CD14-positive monocyte (primary cell): Measurements from ENCODE around the gene PCDH19. TPM values are rescaled to one million over a fixed set of nuclear protein-coding genes. Genes with fewer than 3 reads are reported as not detected.

ENCODE experiments used
- DNase-seq, 3 donors: peaks; one replicate each; pipeline ENCODE4 v3.0.0-alpha.2; 2011 to 2022
- H2AFZ ChIP-seq: 2 replicates; pipeline ENCODE4 v1.6.0; 2012; ENCODE audit warnings: mild to moderate bottlenecking, low read depth, low read length, inconsistent platforms; ENCODE audit not compliant: insufficient read depth, poor library complexity, severe bottlenecking
- H3K27ac ChIP-seq, 2 donors: 1 replicate in 1 of 2; 2 replicates in 1 of 2; pipeline ENCODE4 v1.5.1; 2012 to 2013; ENCODE audit warnings: low read length in 2 of 2, control low read depth in 1 of 2, inconsistent platforms in 1 of 2, low read depth in 1 of 2, mild to moderate bottlenecking in 1 of 2
- H3K27me3 ChIP-seq, 2 donors: one replicate each; pipeline versions ENCODE4 v1.6.0 to v1.6.1; 2011 to 2013; ENCODE audit warnings: low read length in 2 of 2; ENCODE audit not compliant: control insufficient read depth in 2 of 2, insufficient read depth in 2 of 2
- H3K36me3 ChIP-seq, 2 donors: replicated peaks in 1 of 2; 1 replicate in 1 of 2; 2 replicates in 1 of 2; pipeline versions ENCODE4 v1.5.1 to v1.6.1; 2012 to 2013; ENCODE audit warnings: low read length in 2 of 2, control low read depth in 1 of 2, inconsistent platforms in 1 of 2, mild to moderate bottlenecking in 1 of 2; ENCODE audit not compliant: insufficient read depth in 2 of 2, control insufficient read depth in 1 of 2
- H3K4me1 ChIP-seq, 2 donors: 1 replicate in 1 of 2; 2 replicates in 1 of 2; pipeline versions ENCODE4 v1.5.1 to v1.6.1; 2012 to 2013; ENCODE audit warnings: low read length in 2 of 2, control low read depth in 1 of 2, inconsistent platforms in 1 of 2, mild to moderate bottlenecking in 1 of 2, moderate library complexity in 1 of 2; ENCODE audit not compliant: insufficient read depth in 2 of 2, control insufficient read depth in 1 of 2
- H3K4me2 ChIP-seq: replicated peaks from 2 replicates; pipeline ENCODE3; 2012; ENCODE audit warnings: low read length, moderate library complexity, mild to moderate bottlenecking; ENCODE audit not compliant: poor library complexity, severe bottlenecking; ENCODE audit errors: extremely low read depth
- H3K4me3 ChIP-seq, 3 experiments: fragments of 200-600 bp in 1 of 3; sonication (generic) in 1 of 3; replicated peaks in 1 of 3; 1 replicate in 2 of 3; 2 replicates in 1 of 3; pipeline ENCODE4 v1.5.1; 2011 to 2013; ENCODE audit warnings: low read length in 3 of 3, mild to moderate bottlenecking in 3 of 3, control low read depth in 2 of 3, low read depth in 2 of 3, inconsistent platforms in 1 of 3, moderate library complexity in 1 of 3
- H3K79me2 ChIP-seq: 2 replicates; pipeline ENCODE4 v1.6.0; 2012; ENCODE audit warnings: mild to moderate bottlenecking, control low read depth, inconsistent platforms, low read length, moderate library complexity; ENCODE audit not compliant: insufficient read depth
- H3K9ac ChIP-seq: 2 replicates; pipeline ENCODE4 v1.6.0; 2017; ENCODE audit warnings: low read length, mild to moderate bottlenecking; ENCODE audit not compliant: insufficient read depth, poor library complexity, severe bottlenecking
- H3K9me3 ChIP-seq, 2 donors: replicated peaks in 1 of 2; 1 replicate in 1 of 2; 2 replicates in 1 of 2; pipeline versions ENCODE4 v1.5.1 to v1.6.1; 2012 to 2013; ENCODE audit warnings: low read length in 2 of 2, control low read depth in 1 of 2; ENCODE audit not compliant: control insufficient read depth in 1 of 2, insufficient read depth in 1 of 2
- H4K20me1 ChIP-seq: 2 replicates; pipeline ENCODE4 v1.6.0; 2012; ENCODE audit warnings: mild to moderate bottlenecking, low read length, control low read depth, moderate library complexity; ENCODE audit not compliant: insufficient read depth
- H3K27ac Mint-ChIP-seq, 7 donors: one replicate each; pipeline ENCODE4 v1.8.0; 2020; ENCODE audit warnings: mild to moderate bottlenecking in 7 of 7, mixed read lengths in 7 of 7, moderate library complexity in 6 of 7, inconsistent platforms in 2 of 7
- H3K27me3 Mint-ChIP-seq, 3 donors: one replicate each; pipeline ENCODE4 v1.8.0; 2021 to 2022; ENCODE audit warnings: low read depth in 3 of 3, mild to moderate bottlenecking in 3 of 3, mixed read lengths in 3 of 3, moderate library complexity in 3 of 3, inconsistent platforms in 1 of 3
- H3K36me3 Mint-ChIP-seq, 2 donors: one replicate each; pipeline ENCODE4 v1.8.0; 2020; ENCODE audit warnings: mixed read lengths in 2 of 2, inconsistent platforms in 1 of 2, mild to moderate bottlenecking in 1 of 2
- H3K4me1 Mint-ChIP-seq: one replicate; pipeline ENCODE4 v1.8.0; 2020; ENCODE audit warnings: mild to moderate bottlenecking, mixed read lengths
- H3K4me3 Mint-ChIP-seq, 2 donors: one replicate each; pipeline ENCODE4 v1.8.0; 2020; ENCODE audit warnings: mild to moderate bottlenecking in 2 of 2, mixed read lengths in 2 of 2, moderate library complexity in 1 of 2
- H3K9me3 Mint-ChIP-seq, 7 donors: one replicate each; pipeline ENCODE4 v1.8.0; 2020 to 2022; ENCODE audit warnings: mixed read lengths in 7 of 7, mild to moderate bottlenecking in 6 of 7, moderate library complexity in 6 of 7, inconsistent platforms in 2 of 7
- CTCF ChIP-seq: fragments of 200-600 bp; IDR thresholded peaks from one replicate; pipeline ENCODE4 v1.8.0; 2022; ENCODE audit warnings: antibody characterized with exemption, mild to moderate bottlenecking
- whole genome bisulfite sequencing: methylation state at CpG from one replicate; pipeline ENCODE4 v1.1.5; 2013; ENCODE audit warnings: missing lambda C conversion rate; ENCODE audit not compliant: insufficient coverage; 5-methylcytosine and 5-hydroxymethylcytosine counted together
- intact Hi-C, 2 donors: fragments of 100-400 bp; cut with micrococcal nuclease; formaldehyde crosslinking; loops; one replicate each; pipeline versions ENCODE4 v1.15.0 to v1.15.1; 2023
- polyA plus RNA-seq, 3 donors: library from polyadenylated mRNA; depleted of rRNA in 1 of 3; unstranded in 2 of 3; stranded (reverse) in 1 of 3; fragments of 300-500 nt in 2 of 3; fragments of >200 nt in 1 of 3; fragmentation: Illumina TruSeq in 2 of 3; gene quantifications; 1 replicate in 2 of 3; 2 replicates in 1 of 3; pipeline ENCODE4 v1.2.3, GENCODE V29; 2012 to 2021

The PCDH19 gene
- polyA plus RNA-seq, 3 donors, result not detected

DNA sequence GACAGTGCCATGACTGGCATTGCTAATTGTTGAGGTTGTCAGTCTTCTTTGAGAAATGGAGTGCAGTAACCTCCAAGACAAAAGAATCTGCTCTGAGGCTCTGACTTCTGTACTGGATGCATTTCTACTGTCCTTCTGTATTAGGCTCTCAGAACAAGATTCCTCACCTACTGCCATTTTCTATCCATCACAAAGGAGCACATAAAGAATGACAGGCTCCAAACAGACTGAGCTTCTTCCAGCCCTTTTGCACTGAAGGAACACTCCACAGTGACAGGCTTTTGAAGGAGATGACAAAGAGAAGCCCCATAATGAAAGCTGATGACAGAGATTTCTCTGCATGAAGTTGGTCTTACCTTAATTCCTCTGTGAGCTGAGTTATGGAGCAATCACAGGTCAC, 162.2 kb downstream of the PCDH19 start:
- no peak overlapping the region for H3K9ac ChIP-seq
- no peaks in the 10 kb centered on the region for H3K36me3 Mint-ChIP-seq
- peaks cover 0 to 9% (median 5%) of the 10 kb centered on the region in 7 donors for H3K9me3 Mint-ChIP-seq
- peaks cover 0 to 3% (median 0%) of the 10 kb centered on the region in 3 donors for H3K27me3 Mint-ChIP-seq
- no peaks in the 10 kb centered on the region for H3K36me3 ChIP-seq
- H3K27me3 ChIP-seq, result no peaks in the 10 kb centered on the region
- H3K4me3 Mint-ChIP-seq, result no peak overlapping the region
- peak overlapping the region in 1 of 7 donors; percentile 17 for H3K27ac Mint-ChIP-seq
- no peaks in the 10 kb centered on the region for H3K79me2 ChIP-seq
- H2AFZ ChIP-seq, result no peak overlapping the region
- peaks cover 0 to 3% of the 10 kb centered on the region in 2 donors for H3K9me3 ChIP-seq
- H3K4me2 ChIP-seq, result no peak overlapping the region
- no peaks in the 10 kb centered on the region for H3K4me1 ChIP-seq
- no peaks in the 10 kb centered on the region for H4K20me1 ChIP-seq
- no peak for TF ChIP-seq CTCF
- no peak overlapping the region for H3K4me3 ChIP-seq
- DNase-seq, result no peak
- intact Hi-C loops, result no loop called here
- no peak overlapping the region for H3K27ac ChIP-seq
- H3K4me1 Mint-ChIP-seq, result no peaks in the 10 kb centered on the region

- peaks cover 0 to 3% (median 0%) of the 10 kb centered on the region in 3 donors for H3K27me3 Mint-ChIP-seq
- H3K9ac ChIP-seq, result no peak overlapping the region
- H3K4me3 Mint-ChIP-seq, result no peak overlapping the region
- H3K4me1 ChIP-seq, result no peaks in the 10 kb centered on the region
- no peak for DNase-seq
- H3K4me2 ChIP-seq, result no peak overlapping the region
- H3K36me3 Mint-ChIP-seq, result no peaks in the 10 kb centered on the region
- no peaks in the 10 kb centered on the region for H3K36me3 ChIP-seq
- no peaks in the 10 kb centered on the region for H3K27me3 ChIP-seq
- no peaks in the 10 kb centered on the region for H4K20me1 ChIP-seq
- H3K27ac Mint-ChIP-seq, result no peak overlapping the region
- intact Hi-C loops, result no loop called here
- no peak overlapping the region for H3K27ac ChIP-seq
- peaks cover 0 to 8% (median 3%) of the 10 kb centered on the region in 7 donors for H3K9me3 Mint-ChIP-seq
- TF ChIP-seq CTCF, result no peak
- no CpG with 5 or more reads among the region's 1 CpG for WGBS
- H3K4me3 ChIP-seq, result no peak overlapping the region
- no peaks in the 10 kb centered on the region for H3K4me1 Mint-ChIP-seq
- no peaks in the 10 kb centered on the region for H3K79me2 ChIP-seq
- H3K9me3 ChIP-seq, result no peaks in the 10 kb centered on the region
- H2AFZ ChIP-seq, result no peak overlapping the region
These were observed 165.4 kb downstream of the PCDH19 start for GRCh38 chrX:100244681-100245080.

Other genes starting within 250 kb of the PCDH19 start
- not detected for gene TNMD, start 174.7 kb upstream of the PCDH19 start, polyA plus RNA-seq
- gene TSPAN6, start 226.5 kb upstream of the PCDH19 start, polyA plus RNA-seq, result not detected
- gene SRPX2, start 233.9 kb upstream of the PCDH19 start, polyA plus RNA-seq, result not detected